Stimulated activated CD8-positive, alpha-beta memory T cell treated with anti-CD3 and anti-CD28 coated beads, Interleukin-2, amount 100 ng/mL, for 1 hour (primary cell): Measurements from ENCODE around the gene TEX28.
"Not testable (repeated sequence)": the region's sequence is repeated elsewhere in the genome, so short reads cannot be mapped to it uniquely, and the experiment has no call there.

ENCODE experiments used
- DNase-seq, 2 donors: peaks; one replicate each; pipeline ENCODE4 v3.0.0-alpha.2; 2020; ENCODE audit warnings: low read depth in 2 of 2

The TEX28 gene

GRCh38 chrX:154247377-154248045 lies 47.4 kb downstream of the TEX28 start:
- DNase-seq: not testable (repeated sequence)

GRCh38 chrX:154239982-154240503 lies 54.9 kb downstream of the TEX28 start:
- not testable (repeated sequence) for DNase-seq

- not testable (repeated sequence) for DNase-seq
These were observed 55.9 kb downstream of the TEX28 start for GRCh38 chrX:154238939-154239559.

GRCh38 chrX:154233620-154234019 lies 61.3 kb downstream of the TEX28 start:
- not testable (repeated sequence) for DNase-seq

GRCh38 chrX:154231443-154231842 lies 63.5 kb downstream of the TEX28 start:
- DNase-seq: not testable (repeated sequence)

- DNase-seq: not testable (repeated sequence)
These were observed 68.2 kb downstream of the TEX28 start for GRCh38 chrX:154226706-154227105.

GRCh38 chrX:154225292-154225691 lies 69.6 kb downstream of the TEX28 start:
- not testable (repeated sequence) for DNase-seq
